Testis (tissue), 3 donors: ENCODE data around the gene TOLLIP. TPM values are rescaled to one million over a fixed set of nuclear protein-coding genes. Genes with fewer than 3 reads are reported as not detected.
"Not testable (repeated sequence)": the region's sequence is repeated elsewhere in the genome, so short reads cannot be mapped to it uniquely, and the experiment has no call there.

ENCODE experiments used
- DNase-seq: peaks from one replicate; pipeline ENCODE4 v3.0.0-alpha.2; 2019
- H3K27ac ChIP-seq, 2 donors: fragments of 200-600 bp; sonication (generic); one replicate each; pipeline ENCODE4 v1.5.1; 2019
- H3K27me3 ChIP-seq: fragments of 200-600 bp; sonication (generic); one replicate; pipeline ENCODE4 v1.5.1; 2019
- H3K36me3 ChIP-seq: fragments of 200-600 bp; sonication (generic); one replicate; pipeline ENCODE4 v1.5.1; 2017; ENCODE audit warnings: low read depth; ENCODE audit errors: missing control alignments
- H3K4me1 ChIP-seq: fragments of 200-600 bp; sonication (generic); one replicate; pipeline ENCODE4 v1.5.1; 2019
- H3K4me3 ChIP-seq, 2 donors: fragments of 200-600 bp; sonication (generic); one replicate each; pipeline ENCODE4 v1.5.1; 2017 to 2019
- H3K9me3 ChIP-seq: fragments of 200-600 bp; sonication (generic); one replicate; pipeline ENCODE4 v1.5.1; 2017
- CTCF ChIP-seq, 3 experiments: fragments of 450-650 bp in 2 of 3; fragments of 200-600 bp in 1 of 3; sonication (generic) in 1 of 3; IDR thresholded peaks; one replicate each; pipeline ENCODE4 v1.5.1; 2016 to 2019; ENCODE audit warnings: antibody characterized with exemption in 3 of 3, mild to moderate bottlenecking in 2 of 3, moderate library complexity in 1 of 3
- POLR2A ChIP-seq: fragments of 450-650 bp; IDR thresholded peaks from one replicate; pipeline ENCODE4 v1.6.1; 2017; ENCODE audit warnings: antibody characterized with exemption, mild to moderate bottlenecking, moderate library complexity
- WGBS, 2 donors: methylation state at CpG; one replicate each; pipeline ENCODE4 v1.1.5; 2018; 5-methylcytosine and 5-hydroxymethylcytosine counted together
- intact Hi-C: fragments of 100-400 bp; cut with DNase I; formaldehyde crosslinking; loops from one replicate; pipeline ENCODE4 v1.15.1; 2023; ENCODE audit warnings: low total_unique reads
- polyA plus RNA-seq: library from polyadenylated mRNA; stranded (reverse); fragments of 350-450 nt; fragmentation: Illumina TruSeq; extraction: RNeasy Lipid Tissue Mini Kit (QIAGEN cat#74804); gene quantifications from one replicate; pipeline ENCODE4 v1.2.3, GENCODE V29; 2014; ENCODE audit warnings: low read depth, low replicate concordance; ENCODE audit not compliant: insufficient read depth
- total RNA-seq, 2 donors: library from RNA; depleted of rRNA; stranded (reverse); fragments of >200 nt; gene quantifications; one replicate each; pipeline ENCODE4 v1.2.3, GENCODE V29; 2016

Gene TOLLIP
- total and polyA plus RNA-seq, 3 donors from 2014 or later: 185 to 220 (median 197) TPM

- no peaks in the 10 kb centered on the region for H3K36me3 ChIP-seq
- intact Hi-C loops: no loop called here
- H3K27me3 ChIP-seq: no peaks in the 10 kb centered on the region
- H3K9me3 ChIP-seq: no peaks in the 10 kb centered on the region
- no peaks in the 10 kb centered on the region for H3K4me1 ChIP-seq
- H3K4me3 ChIP-seq: no peak overlapping the region
- TF ChIP-seq POLR2A (no peak), CTCF (IDR thresholded peaks at IDR 0.05) (no peak)
- DNase-seq: no peak
- H3K27ac ChIP-seq: no peak overlapping the region
- WGBS, 2 donors: 91 to 92% methylated on average over 10 of the region's 10 CpGs
Measured at GRCh38 chr11:1342946-1343345, 33.5 kb upstream of the TOLLIP start.

GRCh38 chr11:1341928-1342524, 32.6 kb upstream of the TOLLIP start:
- Histone ChIP-seq H3K27ac (no peak overlapping the region), H3K9me3 (no peaks in the 10 kb centered on the region), H3K27me3 (no peaks in the 10 kb centered on the region), H3K36me3 (no peaks in the 10 kb centered on the region), H3K4me1 (peaks cover 1% of the 10 kb centered on the region), H3K4me3 (no peak overlapping the region)
- TF ChIP-seq CTCF (IDR thresholded peaks at IDR 0.05) (no peak), POLR2A (no peak)
- DNase-seq: no peak
- intact Hi-C loops: no loop called here
- 57 to 59% methylated on average over 17 of the region's 17 CpGs for WGBS, 2 donors

GRCh38 chr11:1341226-1341625, 31.8 kb upstream of the TOLLIP start:
- H3K27me3 ChIP-seq, H3K36me3 ChIP-seq, DNase-seq, H3K9me3 ChIP-seq, H3K4me1 ChIP-seq, intact Hi-C loops, H3K4me3 ChIP-seq, H3K27ac ChIP-seq: not testable (repeated sequence)
- 78 to 86% methylated on average over 10 of the region's 10 CpGs for WGBS, 2 donors

GRCh38 chr11:1340111-1340510, 30.7 kb upstream of the TOLLIP start:
- no peaks in the 10 kb centered on the region for H3K36me3 ChIP-seq
- no peak for DNase-seq
- H3K9me3 ChIP-seq: no peaks in the 10 kb centered on the region
- 79 to 80% methylated on average over 7 to 12 of the region's 12 CpGs for WGBS, 2 donors
- H3K4me3 ChIP-seq: no peak overlapping the region
- peaks cover 15% of the 10 kb centered on the region for H3K4me1 ChIP-seq
- no peak overlapping the region for H3K27ac ChIP-seq
- intact Hi-C loops: no loop called here
- TF ChIP-seq POLR2A (no peak), CTCF (IDR thresholded peaks at IDR 0.05) (no peak)
- H3K27me3 ChIP-seq: no peaks in the 10 kb centered on the region

GRCh38 chr11:1339066-1339675, 29.7 kb upstream of the TOLLIP start:
- no peaks in the 10 kb centered on the region for H3K9me3 ChIP-seq
- WGBS, 2 donors: 64 to 69% methylated on average over 15 of the region's 15 CpGs
- no peak overlapping the region for H3K4me3 ChIP-seq
- no peak for DNase-seq
- H3K27me3 ChIP-seq: no peaks in the 10 kb centered on the region
- TF ChIP-seq CTCF (IDR thresholded peaks at IDR 0.05) (no peak), POLR2A (no peak)
- H3K4me1 ChIP-seq: peaks cover 15% of the 10 kb centered on the region
- no peaks in the 10 kb centered on the region for H3K36me3 ChIP-seq
- intact Hi-C loops: no loop called here
- H3K27ac ChIP-seq: no peak overlapping the region
